ENCODE data around the gene OXT.
A peak's percentile ranks its signal among the peaks of the same experiment; 100 is the strongest.

Gene OXT

DNA sequence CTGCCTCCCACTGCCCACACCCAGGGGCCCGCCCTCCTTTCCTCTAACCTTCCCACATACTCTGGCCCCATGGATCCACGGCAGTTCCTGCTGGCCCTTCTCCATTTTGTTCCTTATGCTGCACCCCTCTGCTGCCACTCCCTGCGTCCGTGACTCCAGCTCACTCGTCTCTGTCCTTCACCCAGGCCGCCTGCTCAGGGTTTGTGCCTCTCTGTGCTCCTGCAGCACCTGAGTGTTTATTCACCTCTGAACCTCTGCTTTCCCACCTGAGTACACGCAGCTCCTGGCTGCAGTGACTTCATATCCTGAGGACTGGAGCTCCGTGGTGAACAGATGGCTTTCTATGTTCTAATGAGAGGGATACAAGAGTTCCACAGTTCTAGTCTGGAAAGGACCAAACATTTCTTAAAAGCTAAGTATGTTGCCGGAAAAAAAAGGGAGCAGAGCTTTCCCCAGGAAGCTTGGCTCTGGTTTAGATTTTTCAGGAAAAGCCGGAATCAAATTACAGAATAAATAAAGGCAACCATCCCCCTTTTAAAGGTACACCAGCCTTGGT, 29.5 kb upstream of the OXT start (continued):
- TF ChIP-seq ZFHX2 (tag by site-specific recombination; conservative IDR thresholded peaks at IDR 0.05) (0 out of 2 replicates have a peak, but pooled peaks have one; percentile 39), YY2 (tag by site-specific recombination; IDR thresholded peaks at IDR 0.05) (no peak), ZNF311 (tag by site-specific recombination; IDR thresholded peaks at IDR 0.05; ENCODE audit: borderline replicate concordance) (no peak), ZNF354C (tag by site-specific recombination; IDR thresholded peaks at IDR 0.05; ENCODE audit: borderline replicate concordance, low read depth) (no peak), ZNF266 (tag by site-specific recombination; IDR thresholded peaks at IDR 0.05; ENCODE audit: low read depth) (no peak), ZNF677 (tag by site-specific recombination; IDR thresholded peaks at IDR 0.05) (no peak)
- TF ChIP-seq, protein P1, sequence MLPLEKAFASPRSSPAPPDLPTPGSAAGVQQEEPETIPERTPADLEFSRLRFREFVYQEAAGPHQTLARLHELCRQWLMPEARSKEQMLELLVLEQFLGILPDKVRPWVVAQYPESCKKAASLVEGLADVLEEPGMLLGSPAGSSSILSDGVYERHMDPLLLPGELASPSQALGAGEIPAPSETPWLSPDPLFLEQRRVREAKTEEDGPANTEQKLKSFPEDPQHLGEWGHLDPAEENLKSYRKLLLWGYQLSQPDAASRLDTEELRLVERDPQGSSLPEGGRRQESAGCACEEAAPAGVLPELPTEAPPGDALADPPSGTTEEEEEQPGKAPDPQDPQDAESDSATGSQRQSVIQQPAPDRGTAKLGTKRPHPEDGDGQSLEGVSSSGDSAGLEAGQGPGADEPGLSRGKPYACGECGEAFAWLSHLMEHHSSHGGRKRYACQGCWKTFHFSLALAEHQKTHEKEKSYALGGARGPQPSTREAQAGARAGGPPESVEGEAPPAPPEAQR (tag by site-specific recombination; IDR thresholded peaks at IDR 0.05): no peak
- TF ChIP-seq, protein P2, sequence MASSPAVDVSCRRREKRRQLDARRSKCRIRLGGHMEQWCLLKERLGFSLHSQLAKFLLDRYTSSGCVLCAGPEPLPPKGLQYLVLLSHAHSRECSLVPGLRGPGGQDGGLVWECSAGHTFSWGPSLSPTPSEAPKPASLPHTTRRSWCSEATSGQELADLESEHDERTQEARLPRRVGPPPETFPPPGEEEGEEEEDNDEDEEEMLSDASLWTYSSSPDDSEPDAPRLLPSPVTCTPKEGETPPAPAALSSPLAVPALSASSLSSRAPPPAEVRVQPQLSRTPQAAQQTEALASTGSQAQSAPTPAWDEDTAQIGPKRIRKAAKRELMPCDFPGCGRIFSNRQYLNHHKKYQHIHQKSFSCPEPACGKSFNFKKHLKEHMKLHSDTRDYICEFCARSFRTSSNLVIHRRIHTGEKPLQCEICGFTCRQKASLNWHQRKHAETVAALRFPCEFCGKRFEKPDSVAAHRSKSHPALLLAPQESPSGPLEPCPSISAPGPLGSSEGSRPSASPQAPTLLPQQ (tag by site-specific recombination; IDR thresholded peaks at IDR 0.05): no peak

DNA sequence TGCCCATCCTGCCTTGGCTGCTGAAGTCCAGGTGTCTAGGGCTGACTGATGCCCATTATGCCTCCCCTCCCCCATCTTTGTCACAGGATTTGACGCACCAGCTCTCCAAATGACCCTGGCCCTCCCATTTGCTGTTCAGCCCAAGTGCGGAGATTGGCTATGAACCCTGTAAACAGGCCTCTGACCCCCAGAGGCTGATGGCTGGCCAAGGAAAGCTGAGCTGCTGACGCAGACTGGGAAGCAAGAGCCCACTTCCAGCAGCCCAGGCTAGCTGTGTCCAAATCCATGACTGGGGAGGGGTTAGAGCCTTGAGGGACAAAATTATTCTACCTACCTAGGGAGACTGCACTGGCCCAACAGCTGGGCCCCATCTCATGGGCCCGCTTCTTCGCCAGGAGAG, 28.8 kb upstream of the OXT start:
- Histone ChIP-seq H3K4me1 (ENCODE audit: control insufficient read depth, insufficient read depth, low read length) (peaks cover 16% of the 10 kb centered on the region), H3K4me3 (ENCODE audit: low read depth, low read length) (no peak overlapping the region), H3K9me3 (ENCODE audit: control insufficient read depth, insufficient read depth, low read depth, low read length) (no peaks in the 10 kb centered on the region), H3K27ac (ENCODE audit: extremely low read depth, low read depth, low read length) (no peak overlapping the region), H3K36me3 (ENCODE audit: control insufficient read depth in 2 of 2, insufficient read depth in 1 of 2, low read length in 2 of 2) (peaks cover 11 to 35% of the 10 kb centered on the region in 2 experiments; a peak in 2 of 3 replicates)
- POLR2A ChIA-PET: interaction anchor here (0.6 to 1.4 kb wide), 2 partner anchors 9 to 170 kb away, joined by 3 to 5 read pairs; no protein-coding TSS in a partner anchor
- CTCF ChIA-PET: interaction anchor here (0.6 to 2.6 kb wide), 2 partner anchors 11 to 178 kb away, joined by 3 to 12 read pairs; no protein-coding TSS in a partner anchor
- no peak for TF ChIP-seq RBAK (tag by site-specific recombination; IDR thresholded peaks at IDR 0.05)
- TF ChIP-seq, protein P3, sequence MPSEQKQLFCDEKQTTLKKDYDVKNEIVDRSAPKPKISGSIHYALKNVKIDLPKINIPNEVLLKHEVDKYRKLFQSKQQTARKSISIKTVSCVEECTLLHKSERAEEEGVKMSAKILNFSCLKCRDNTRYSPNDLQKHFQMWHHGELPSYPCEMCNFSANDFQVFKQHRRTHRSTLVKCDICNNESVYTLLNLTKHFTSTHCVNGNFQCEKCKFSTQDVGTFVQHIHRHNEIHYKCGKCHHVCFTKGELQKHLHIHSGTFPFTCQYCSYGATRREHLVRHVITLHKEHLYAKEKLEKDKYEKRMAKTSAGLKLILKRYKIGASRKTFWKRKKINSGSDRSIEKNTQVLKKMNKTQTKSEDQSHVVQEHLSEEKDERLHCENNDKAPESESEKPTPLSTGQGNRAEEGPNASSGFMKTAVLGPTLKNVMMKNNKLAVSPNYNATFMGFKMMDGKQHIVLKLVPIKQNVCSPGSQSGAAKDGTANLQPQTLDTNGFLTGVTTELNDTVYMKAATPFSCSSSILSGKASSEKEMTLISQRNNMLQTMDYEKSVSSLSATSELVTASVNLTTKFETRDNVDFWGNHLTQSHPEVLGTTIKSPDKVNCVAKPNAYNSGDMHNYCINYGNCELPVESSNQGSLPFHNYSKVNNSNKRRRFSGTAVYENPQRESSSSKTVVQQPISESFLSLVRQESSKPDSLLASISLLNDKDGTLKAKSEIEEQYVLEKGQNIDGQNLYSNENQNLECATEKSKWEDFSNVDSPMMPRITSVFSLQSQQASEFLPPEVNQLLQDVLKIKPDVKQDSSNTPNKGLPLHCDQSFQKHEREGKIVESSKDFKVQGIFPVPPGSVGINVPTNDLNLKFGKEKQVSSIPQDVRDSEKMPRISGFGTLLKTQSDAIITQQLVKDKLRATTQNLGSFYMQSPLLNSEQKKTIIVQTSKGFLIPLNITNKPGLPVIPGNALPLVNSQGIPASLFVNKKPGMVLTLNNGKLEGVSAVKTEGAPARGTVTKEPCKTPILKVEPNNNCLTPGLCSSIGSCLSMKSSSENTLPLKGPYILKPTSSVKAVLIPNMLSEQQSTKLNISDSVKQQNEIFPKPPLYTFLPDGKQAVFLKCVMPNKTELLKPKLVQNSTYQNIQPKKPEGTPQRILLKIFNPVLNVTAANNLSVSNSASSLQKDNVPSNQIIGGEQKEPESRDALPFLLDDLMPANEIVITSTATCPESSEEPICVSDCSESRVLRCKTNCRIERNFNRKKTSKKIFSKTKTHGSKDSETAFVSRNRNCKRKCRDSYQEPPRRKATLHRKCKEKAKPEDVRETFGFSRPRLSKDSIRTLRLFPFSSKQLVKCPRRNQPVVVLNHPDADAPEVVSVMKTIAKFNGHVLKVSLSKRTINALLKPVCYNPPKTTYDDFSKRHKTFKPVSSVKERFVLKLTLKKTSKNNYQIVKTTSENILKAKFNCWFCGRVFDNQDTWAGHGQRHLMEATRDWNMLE (tag by site-specific recombination; conservative IDR thresholded peaks at IDR 0.05; ENCODE audit: low read depth): no peak
- TF ChIP-seq ZNF366 (tag by site-specific recombination; conservative IDR thresholded peaks at IDR 0.05): no peak
- TF ChIP-seq ZNF510 (tag by site-specific recombination; IDR thresholded peaks at IDR 0.05; ENCODE audit: insufficient replicate concordance): no peak
- no peak for TF ChIP-seq ZNF37A (tag by site-specific recombination; IDR thresholded peaks at IDR 0.05)
- no peak for TF ChIP-seq ZNF404 (tag by site-specific recombination; IDR thresholded peaks at IDR 0.05)
- no peak for TF ChIP-seq ZNF423 (tag by site-specific recombination; IDR thresholded peaks at IDR 0.05)
- no peak for TF ChIP-seq ZBTB20 (tag by site-specific recombination; IDR thresholded peaks at IDR 0.05)
- no peak for TF ChIP-seq ZNF654 (tag by site-specific recombination; IDR thresholded peaks at IDR 0.05; ENCODE audit: low read depth)
- TF ChIP-seq, protein P4, sequence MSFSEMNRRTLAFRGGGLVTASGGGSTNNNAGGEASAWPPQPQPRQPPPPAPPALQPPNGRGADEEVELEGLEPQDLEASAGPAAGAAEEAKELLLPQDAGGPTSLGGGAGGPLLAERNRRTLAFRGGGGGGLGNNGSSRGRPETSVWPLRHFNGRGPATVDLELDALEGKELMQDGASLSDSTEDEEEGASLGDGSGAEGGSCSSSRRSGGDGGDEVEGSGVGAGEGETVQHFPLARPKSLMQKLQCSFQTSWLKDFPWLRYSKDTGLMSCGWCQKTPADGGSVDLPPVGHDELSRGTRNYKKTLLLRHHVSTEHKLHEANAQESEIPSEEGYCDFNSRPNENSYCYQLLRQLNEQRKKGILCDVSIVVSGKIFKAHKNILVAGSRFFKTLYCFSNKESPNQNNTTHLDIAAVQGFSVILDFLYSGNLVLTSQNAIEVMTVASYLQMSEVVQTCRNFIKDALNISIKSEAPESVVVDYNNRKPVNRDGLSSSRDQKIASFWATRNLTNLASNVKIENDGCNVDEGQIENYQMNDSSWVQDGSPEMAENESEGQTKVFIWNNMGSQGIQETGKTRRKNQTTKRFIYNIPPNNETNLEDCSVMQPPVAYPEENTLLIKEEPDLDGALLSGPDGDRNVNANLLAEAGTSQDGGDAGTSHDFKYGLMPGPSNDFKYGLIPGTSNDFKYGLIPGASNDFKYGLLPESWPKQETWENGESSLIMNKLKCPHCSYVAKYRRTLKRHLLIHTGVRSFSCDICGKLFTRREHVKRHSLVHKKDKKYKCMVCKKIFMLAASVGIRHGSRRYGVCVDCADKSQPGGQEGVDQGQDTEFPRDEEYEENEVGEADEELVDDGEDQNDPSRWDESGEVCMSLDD (tag by site-specific recombination; IDR thresholded peaks at IDR 0.05): no peak
